GM19099 (cell line): Measurements from ENCODE around the gene IGSF9.
A peak's percentile ranks its signal among the peaks of the same experiment; 100 is the strongest.

ENCODE experiments used
- POLR2A ChIP-seq: IDR thresholded peaks from 3 replicates; pipeline ENCODE4 v1.6.1; 2011; ENCODE audit warnings: low read depth; ENCODE audit not compliant: insufficient read length; ENCODE audit errors: extremely low read depth

Gene IGSF9

GRCh38 chr1:159925719-159926078, 19.7 kb downstream of the IGSF9 start:
- TF ChIP-seq POLR2A, result no peak

GRCh38 chr1:159924791-159925718, 20.4 kb downstream of the IGSF9 start, which contains the start of gene TAGLN2:
TSS of gene TAGLN2 (minus strand) at chr1:159925507. CDS start at chr1:159920509, 4,998 bp downstream.
- peak; percentile 98 for TF ChIP-seq POLR2A

GRCh38 chr1:159924025-159924790, 21.2 kb downstream of the IGSF9 start:
- peak; percentile 39 for TF ChIP-seq POLR2A

- peak; percentile 41 for TF ChIP-seq POLR2A
These were observed 22.0 kb downstream of the IGSF9 start for GRCh38 chr1:159923203-159924024.

- peak; percentile 30 for TF ChIP-seq POLR2A
These were observed 22.8 kb downstream of the IGSF9 start for GRCh38 chr1:159922511-159923202.

- no peak for TF ChIP-seq POLR2A
These were observed 23.5 kb downstream of the IGSF9 start for GRCh38 chr1:159921700-159922504.

GRCh38 chr1:159921251-159921650, 24.2 kb downstream of the IGSF9 start:
- no peak for TF ChIP-seq POLR2A

GRCh38 chr1:159920651-159921050, 24.8 kb downstream of the IGSF9 start:
- TF ChIP-seq POLR2A, result no peak

GRCh38 chr1:159920202-159920601, 25.2 kb downstream of the IGSF9 start:
- TF ChIP-seq POLR2A, result no peak

- TF ChIP-seq POLR2A, result no peak
These were observed 26.1 kb downstream of the IGSF9 start for GRCh38 chr1:159919236-159919865.

GRCh38 chr1:159918352-159919200, 26.8 kb downstream of the IGSF9 start:
- no peak for TF ChIP-seq POLR2A
